CD4-positive, alpha-beta T cell treated with Interleukin-12 subunit alpha and Interleukin-12 subunit beta, for 1 hour (primary cell): ENCODE results near the gene MRM3.
"Not testable (repeated sequence)": the region's sequence is repeated elsewhere in the genome, so short reads cannot be mapped to it uniquely, and the experiment has no call there.

Source experiments
- DNase-seq: peaks from one replicate; pipeline ENCODE4 v3.0.0-alpha.2; 2020

The MRM3 gene

DNA sequence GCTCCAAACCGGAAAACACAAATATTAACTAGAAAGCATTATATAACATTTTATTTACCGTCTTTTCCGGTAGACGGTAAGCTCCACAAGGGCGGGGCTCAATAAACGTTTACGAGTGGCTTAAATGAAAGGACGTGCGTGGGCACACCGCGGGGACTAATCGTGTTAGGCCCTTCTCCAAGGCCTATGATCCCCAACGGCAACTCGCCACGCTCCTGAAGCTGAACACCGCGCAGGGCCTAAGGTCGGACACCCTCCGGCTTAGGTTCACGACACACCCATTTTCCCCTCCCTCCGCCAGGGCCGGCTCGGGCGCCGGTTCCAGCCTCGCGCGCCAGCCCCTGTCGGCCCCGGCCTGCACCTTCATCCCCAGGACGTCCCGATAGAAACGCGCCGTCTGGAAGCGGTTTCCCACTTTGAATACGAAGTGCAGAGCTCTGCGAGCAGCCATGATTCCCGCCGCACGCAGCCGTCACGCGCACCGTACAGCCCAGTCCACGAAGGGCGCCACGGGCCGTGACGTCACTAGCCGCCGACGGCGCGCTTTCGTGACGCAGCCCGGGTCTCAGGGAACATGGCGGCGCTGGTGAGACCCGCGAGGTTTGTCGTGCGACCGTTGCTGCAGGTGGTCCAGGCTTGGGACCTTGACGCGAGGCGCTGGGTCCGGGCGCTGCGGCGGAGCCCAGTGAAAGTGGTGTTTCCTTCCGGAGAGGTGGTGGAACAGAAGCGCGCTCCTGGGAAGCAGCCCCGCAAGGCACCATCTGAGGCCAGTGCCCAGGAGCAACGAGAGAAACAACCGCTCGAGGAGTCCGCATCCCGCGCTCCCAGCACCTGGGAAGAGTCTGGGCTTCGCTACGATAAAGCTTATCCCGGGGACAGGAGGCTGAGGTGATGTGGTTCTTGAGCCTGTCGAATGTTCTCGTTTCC lies at the start of gene MRM3, which contains the start of gene GLOD4:
MRM3 (plus strand) TSS at position 549 of the 927 bp plus-strand sequence; CDS start at position 575, 26 bp downstream.
GLOD4 (minus strand) TSS at position 476 of the 927 bp plus-strand sequence; CDS start at position 451, 25 bp downstream.
- peak; percentile 94 for DNase-seq

- no peak for DNase-seq
Measured at GRCh38 chr17:732902-733720, 49.0 kb upstream of the MRM3 start.

GRCh38 chr17:733743-734142 lies 48.4 kb upstream of the MRM3 start:
- DNase-seq, result no peak

- no peak for DNase-seq
Measured at GRCh38 chr17:737561-738113, 44.5 kb upstream of the MRM3 start.

DNA sequence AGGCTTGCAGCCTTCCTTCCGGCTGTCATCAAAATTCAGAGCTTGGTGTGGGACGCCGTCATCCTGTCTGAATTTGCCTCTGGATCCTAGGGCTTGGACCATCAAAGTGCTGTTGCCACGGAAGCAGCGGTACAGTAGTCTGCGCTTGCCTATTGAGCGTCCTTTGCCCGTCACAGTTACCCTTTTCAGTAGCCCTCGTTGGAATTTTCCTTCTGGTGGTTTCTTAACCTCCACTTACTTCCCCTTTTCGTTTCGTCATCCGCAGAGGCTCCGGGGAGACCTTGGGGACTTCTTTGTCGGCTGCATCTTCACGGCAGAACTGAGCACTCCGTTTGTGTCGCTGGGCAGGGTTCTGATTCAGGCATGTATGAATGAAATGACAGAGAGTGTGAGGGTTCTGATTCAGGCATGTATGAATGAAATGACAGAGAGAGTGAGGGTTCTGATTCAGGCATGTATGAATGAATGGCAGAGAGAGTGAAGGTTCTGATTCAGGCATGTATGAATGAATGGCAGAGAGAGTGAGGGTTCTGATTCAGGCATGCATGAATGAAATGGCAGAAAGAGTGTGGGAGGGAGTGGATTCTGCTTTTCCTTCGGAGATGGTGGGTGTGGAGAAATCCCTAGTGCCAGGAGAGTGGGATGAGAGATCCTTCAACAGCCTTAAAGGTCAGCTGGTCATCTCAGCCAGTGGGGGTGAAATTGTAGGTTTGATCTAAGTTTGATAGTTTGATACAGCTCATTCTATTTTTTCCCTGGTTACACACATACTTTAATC lies 41.7 kb upstream of the MRM3 start:
- peak; percentile 33 for DNase-seq

- DNase-seq, result no peak
Measured at GRCh38 chr17:742147-742793, 39.9 kb upstream of the MRM3 start.

- DNase-seq, result no peak
Measured at GRCh38 chr17:743139-743538, 39.0 kb upstream of the MRM3 start.

GRCh38 chr17:744937-745336 lies 37.2 kb upstream of the MRM3 start:
- no peak for DNase-seq

- DNase-seq, result no peak
Measured at GRCh38 chr17:745406-745805, 36.7 kb upstream of the MRM3 start.

DNA sequence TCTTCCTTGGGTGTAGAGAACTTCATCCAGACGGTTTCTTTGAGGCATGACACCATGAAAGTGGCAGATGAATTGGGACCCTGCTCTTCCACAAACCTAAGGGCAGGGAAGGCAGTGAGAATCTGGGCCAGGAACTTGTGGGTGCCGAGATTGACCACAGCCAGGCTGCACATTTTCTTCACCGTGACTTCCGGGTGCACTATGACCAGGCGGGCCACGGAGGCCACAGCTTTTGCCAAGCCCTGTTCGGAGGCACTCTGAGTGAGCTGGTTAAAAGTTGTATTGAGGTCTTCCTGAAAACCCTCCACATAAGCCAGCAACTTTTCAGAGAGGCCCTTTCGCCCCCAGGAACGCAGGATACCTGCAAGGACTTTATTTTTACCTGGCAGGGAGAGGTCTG lies 36.0 kb upstream of the MRM3 start:
- DNase-seq, result no peak

DNA sequence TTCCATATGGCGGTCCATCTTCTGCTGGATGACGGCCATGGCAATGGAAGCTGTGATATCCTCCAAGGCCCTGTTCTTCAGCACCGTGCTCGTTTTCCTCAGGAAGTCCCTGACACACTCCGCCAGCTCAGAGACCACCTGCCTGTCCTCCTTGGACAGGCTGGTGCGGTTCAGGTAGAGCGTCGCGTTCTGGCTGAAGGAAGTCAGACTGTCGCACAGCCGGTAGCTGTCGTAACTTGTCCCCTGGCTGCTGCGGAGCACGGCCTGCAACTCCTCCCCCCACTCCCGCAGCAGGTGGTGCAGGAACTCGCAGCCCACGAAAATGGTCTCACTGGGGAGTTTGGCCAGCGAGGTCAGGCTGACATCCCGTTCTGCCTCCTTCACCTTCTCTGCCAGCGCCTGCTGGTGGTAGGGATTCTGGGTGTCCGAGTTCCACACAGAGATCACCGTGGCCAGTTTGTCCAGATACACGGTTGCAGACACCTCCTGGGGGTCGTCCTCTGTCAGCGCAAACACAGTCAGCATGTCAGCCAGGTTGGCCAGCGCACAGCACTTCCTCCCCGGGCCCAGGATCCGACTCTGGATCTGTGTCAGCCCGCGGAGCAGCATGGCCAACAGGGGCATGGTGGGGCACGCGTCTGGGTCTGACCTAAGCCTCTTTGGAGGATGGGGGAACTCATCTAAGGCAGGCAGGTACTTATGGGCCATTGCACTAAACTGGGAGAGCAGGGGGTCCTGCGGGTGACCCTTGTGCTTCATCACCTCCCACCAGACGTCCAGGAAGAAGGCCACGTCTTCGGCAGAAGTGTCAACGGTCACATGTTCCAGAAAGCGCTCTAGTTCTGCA lies 35.1 kb upstream of the MRM3 start:
- DNase-seq, result no peak

GRCh38 chr17:748604-749003 lies 33.5 kb upstream of the MRM3 start:
- DNase-seq, result not testable (repeated sequence)

GRCh38 chr17:749359-749758 lies 32.8 kb upstream of the MRM3 start:
- not testable (repeated sequence) for DNase-seq

GRCh38 chr17:750431-751037 lies 31.6 kb upstream of the MRM3 start:
- DNase-seq, result no peak

DNA sequence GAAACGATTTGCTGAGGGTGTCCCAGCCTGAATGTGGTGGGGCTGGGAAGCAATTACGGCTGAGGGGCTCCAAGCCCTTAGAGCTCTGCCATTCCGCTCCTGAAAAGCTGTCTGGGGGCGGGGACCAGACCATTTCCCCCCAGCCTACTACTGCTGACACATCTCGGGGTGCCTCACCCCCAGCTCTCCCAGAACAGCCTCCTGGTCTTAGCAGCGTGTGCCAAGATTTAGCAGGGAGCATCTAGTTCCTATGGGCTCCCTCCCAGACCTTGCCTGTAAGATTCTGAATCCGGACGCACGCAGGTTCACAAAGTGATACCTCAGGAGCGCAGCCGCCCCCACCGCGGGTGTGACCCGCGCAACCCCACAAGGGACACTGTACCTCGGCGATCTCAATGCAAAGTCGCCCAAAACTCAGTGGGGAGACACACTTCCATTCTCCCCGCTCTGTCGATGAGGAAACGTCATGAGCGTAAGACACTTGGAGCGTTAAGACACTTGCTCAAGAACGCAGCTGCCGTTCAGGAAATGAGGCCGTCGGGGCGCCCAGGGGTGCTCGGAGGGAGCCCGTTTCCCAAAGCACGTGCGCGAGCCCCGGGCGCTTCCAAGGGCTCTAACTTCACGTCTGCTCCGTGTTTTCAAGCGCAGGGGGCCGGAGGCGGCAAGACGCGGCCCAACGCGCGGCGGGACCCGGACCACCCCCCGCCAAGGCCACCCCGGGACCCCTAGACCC lies 30.7 kb upstream of the MRM3 start:
- DNase-seq, result peak; percentile 52

GRCh38 chr17:752002-752619 lies 30.0 kb upstream of the MRM3 start, which contains the start of gene GEMIN4:
TSS of gene GEMIN4 (minus strand) at chr17:752264. CDS start at chr17:752142, 122 bp downstream.
- peak; percentile 98 for DNase-seq

DNA sequence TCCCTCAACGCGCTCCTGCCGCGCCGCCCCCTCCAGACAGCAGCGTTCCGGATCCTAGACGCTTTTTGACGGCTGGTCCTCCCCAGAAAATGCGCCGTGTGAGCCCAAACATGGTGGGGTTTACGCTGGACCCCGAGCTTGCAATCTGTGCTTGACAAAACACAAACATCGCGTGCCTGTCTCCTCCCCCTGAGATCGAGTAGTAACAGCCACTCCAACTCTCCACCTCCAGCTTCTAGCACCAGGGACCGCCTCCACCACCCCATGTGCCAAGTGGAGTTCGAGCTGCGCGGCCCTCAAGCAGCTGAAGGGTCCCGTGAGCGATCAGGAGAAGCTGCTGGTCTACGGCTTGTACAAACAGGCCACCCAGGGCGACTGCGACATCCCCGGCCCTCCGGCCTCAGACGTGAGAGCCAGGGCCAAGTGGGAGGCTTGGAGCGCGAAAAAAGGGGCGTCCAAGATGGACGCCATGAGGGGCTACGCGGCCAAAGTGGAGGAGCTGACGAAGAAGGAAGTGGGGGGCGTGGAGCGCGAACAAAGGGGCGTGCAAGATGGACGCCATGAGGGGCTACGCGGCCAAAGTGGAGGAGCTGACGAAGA lies 29.4 kb upstream of the MRM3 start:
- DNase-seq, result no peak

DNA sequence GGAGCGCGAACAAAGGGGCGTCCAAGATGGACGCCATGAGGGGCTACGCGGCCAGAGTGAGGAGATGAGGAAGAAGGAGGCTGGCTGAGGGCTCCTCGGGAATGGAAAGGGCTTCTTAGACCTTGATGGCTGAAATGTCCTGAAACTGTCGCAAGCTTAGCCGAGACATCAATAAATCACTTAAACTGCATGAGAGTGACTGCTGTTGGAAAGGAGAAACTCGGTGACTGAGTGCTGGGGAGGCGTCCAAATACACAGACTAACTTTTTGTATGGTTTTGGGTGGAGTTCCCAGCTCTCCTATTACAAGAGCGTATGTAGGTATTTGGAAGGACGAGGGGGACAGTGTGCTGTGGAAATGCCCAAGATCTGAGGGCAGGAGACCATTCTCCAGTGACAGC lies 28.7 kb upstream of the MRM3 start:
- no peak for DNase-seq
